Stimulated activated CD4-positive, alpha-beta T cell treated with anti-CD3 and anti-CD28 coated beads, Interleukin-4, amount 100 ng/mL, for 24 hours (primary cell): ENCODE measurements around the gene TFEB.

Source experiments
- DNase-seq: peaks from one replicate; pipeline ENCODE4 v3.0.0-alpha.2; 2020

Gene TFEB

GRCh38 chr6:41736800-41737555, 1.6 kb upstream of the TFEB start:
- DNase-seq = no peak

DNA sequence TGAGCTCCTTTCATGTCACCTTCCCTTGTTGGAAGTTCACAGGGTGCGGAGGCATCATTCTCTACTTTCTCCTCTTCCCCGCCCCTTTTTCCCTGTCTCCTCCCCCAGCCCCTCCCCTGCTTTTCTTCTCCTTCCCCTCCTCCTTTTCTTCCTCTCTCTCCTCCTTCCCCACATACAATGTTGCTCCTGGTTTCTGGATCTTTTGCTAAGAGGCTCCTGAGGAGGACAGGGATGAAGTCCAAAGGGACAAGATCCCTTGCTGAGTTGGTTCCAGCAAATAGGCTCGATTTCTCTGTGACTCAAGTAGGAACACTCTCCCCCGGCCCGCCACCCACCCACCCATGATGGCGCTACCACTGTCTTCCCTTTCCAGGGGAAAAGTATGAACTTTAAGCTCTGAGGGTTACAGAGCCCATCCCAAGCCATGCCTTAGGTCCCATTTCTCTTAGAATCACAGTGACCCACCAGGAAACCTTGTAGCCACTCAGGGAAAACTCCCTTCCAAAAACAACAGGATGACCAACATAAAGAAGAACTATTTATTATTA, 852 bp upstream of the TFEB start:
- DNase-seq = no peak

DNA sequence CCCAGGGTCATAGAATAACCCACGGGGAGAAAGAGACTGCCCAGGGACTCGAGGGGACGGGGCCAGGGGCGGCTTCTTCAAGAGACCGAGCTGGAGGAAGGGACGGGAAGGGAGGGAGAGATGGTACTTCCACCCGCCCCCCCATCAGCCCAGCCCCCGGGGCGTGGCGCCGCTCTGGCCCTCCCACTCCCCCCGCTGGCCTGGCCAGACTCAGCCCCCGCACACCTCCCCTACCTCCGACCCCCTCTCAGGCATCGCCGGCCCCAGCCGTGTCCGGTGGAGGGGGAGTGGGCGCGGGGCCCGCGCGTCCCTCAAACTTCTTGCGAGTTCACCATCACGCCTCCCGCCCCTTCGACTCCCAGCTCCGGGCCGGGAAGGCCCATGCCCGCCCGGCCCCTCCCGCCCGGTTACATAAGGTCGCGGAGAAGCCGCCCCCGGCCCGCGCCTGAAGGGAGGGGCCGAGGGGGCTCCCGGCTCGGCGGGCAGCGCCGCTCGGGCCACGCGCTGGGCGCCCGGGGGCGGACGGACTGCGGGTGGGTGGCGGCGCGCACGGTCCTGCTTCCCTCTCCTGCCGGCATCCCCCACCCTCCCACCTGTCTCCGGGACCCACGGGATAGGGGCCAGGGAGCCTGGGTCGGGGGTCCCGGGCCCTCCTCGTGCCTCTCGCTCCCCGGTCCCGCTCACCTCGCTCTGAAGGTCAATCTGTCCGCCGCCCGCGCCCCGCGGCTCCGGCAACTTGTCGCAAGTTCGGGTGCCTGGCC, 562 bp downstream of the TFEB start:
- peak; percentile 66 for DNase-seq

GRCh38 chr6:41733707-41734665, 1.4 kb downstream of the TFEB start:
- peak; percentile 48 for DNase-seq

GRCh38 chr6:41733360-41733706, 2.1 kb downstream of the TFEB start:
- DNase-seq = no peak

DNA sequence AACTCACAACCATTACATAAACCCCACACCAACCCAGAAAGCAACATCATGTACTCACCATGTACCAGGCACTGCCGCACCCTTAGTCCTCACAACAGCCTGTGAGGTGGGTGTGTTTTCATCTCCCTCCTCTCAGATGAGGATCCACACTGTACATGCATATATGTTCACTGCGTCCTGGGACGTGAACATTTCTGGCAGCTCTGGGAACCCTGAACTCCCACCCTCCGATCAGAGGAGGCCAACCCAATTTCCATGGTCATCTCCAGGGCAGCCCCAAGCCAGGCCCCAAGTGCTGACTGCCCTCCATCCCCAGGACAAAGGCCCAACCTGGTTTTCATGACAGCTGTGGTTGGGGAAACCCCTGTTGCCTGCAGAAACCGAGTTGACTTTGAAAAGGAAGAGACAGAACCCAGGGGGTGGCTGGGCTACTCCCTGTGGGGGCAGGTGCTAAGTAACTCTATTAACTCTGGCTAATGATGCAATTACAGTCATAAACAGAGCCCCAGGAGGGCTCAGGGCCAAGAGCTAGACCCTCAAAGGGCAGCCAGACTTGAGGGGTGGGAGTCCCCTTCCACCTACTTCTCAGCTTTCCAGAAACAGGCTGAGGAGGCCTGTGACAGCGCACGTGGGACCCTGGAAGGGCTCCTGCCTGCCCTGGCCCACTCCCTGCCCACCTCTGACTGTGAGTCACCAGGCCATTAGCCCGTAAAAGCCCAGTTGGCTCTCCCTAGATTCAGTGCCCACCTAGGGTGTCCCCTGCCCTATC, 2.6 kb downstream of the TFEB start:
- peak; percentile 66 for DNase-seq

- no peak for DNase-seq
Observed at GRCh38 chr6:41732149-41732548, 3.3 kb downstream of the TFEB start.

DNA sequence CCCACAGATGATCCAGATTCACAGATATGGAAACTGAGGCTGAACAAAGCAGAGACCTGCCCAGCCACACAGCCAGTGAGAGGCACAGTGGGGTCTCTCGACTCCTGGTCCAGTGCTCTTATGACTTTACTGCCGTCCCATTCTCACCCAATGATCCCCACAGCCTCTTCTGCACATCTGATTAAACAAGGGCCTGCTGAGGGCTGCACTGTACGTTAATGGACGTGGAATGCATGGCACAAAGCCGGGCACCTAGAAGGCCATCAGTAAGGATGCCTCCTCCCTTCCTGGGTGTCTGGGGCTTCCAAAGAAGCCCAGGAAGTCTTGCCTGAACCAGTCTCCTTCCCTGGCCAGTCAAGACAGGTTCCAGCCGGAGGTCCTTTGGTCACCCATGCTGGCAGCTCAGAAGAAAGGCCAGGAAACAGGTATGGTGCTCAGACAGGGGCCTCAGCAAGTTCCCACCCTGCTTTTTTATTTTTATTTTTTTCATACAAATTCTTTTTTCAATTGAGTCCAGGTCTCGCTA, 3.8 kb downstream of the TFEB start:
- DNase-seq = no peak

DNA sequence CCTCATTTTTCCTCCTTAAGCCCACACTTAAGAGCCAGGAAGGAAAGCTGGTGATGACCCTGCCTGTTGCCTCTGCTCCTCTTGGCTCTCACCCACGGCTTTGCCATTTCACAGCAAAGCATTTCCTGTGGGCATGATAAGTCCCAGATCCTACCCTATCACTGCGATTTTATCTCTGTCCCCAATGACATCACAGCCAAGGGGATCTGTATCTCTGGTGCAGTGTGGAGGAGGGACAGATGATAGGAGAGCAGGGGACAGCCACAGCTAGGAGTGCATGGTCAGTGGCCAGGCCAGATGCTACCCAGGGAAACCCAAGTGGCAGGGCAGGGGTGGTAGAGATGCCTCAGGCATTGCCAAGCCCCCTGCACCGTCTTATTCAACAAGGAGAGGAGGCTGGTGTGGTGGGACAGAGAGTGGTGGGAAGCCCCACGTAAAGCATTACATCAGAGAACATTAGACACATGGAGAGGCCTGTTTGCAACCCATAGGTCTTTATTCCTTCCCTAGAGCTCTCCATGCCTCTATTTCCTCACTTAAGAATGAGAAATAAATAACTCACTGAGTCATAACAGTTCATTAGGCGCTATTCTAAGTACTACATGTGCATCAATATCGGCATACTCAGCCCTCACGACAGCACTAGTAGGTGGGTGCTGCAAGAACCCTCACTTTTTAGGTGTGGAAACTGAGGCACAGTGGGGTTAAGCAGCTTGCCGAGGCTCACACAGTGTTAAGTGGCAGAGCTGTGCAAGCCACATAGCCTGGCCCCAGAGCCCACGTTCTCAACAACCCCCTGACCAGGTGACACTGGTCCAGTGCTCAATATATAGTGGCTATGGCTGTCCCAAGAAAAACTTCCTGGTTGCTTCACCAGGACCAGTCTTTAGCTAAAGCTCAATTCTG, 4.6 kb downstream of the TFEB start:
- DNase-seq = no peak

DNA sequence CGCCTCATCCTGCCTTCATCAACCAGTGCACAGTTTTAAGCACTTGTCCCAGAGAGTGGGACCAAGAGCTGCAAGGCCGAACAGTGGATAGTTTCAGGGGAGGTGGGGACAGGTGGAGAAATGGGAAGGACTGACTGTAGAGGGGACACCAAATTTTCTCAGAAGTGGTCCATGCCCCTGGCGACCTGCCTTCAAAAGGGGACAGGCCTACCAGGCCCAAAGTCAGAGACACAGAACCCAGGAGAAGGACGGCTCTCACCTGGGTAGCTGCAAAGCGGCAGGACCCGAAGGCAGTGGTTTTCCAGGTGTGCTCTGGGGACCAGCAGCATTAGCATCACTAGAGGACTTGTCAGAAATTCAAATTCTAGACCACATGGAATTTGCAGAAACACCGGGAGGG, 5.8 kb downstream of the TFEB start:
- DNase-seq = no peak

- no peak for DNase-seq
Observed at GRCh38 chr6:41728954-41729353, 6.5 kb downstream of the TFEB start.

GRCh38 chr6:41728073-41728936, 7.1 kb downstream of the TFEB start:
- no peak for DNase-seq

- DNase-seq = no peak
Observed at GRCh38 chr6:41727705-41728072, 7.7 kb downstream of the TFEB start.

DNA sequence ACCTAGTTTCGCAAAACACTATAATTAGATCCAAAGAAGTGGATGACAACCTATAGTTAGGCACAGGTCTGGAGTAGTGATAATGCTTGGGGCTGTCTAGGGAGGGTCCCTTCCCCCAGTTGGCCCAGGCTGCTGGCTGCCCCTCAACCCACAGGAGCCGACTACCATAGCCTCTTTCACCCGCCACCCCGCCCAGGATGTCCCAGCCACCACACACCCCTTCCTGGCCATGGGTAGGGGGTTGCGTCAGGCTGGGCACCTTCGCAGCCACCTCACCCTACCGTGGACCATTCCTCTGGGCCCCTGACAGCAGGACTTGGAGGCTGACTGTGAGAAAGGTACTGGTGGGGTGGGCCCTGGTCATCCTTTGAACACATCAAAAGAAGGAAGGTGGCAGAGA, 8.5 kb downstream of the TFEB start:
- no peak for DNase-seq

GRCh38 chr6:41724586-41725501, 10.6 kb downstream of the TFEB start:
- DNase-seq = no peak

DNA sequence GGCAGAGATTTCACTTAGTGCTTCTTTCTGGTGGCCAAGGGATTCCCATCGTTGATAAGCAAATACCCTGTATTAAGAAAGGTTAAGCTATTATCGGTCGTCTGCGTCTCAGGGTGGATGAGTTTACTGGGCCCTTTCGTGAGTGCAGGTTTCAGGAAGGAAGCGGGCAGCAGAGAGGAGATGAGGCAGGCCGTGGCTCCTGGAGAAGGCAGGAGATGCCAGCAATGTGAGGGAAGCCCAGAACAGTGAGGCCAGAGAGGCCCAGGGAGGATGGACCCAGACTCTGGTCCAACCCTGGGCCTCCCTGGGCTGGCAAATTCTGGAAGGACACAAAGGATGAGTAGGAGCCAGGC, 11.2 kb downstream of the TFEB start:
- no peak for DNase-seq

- DNase-seq = no peak
Observed at GRCh38 chr6:41723530-41724227, 11.7 kb downstream of the TFEB start.

- no peak for DNase-seq
Observed at GRCh38 chr6:41722969-41723529, 12.4 kb downstream of the TFEB start.
